GM23338 (cell line): Measurements from ENCODE around the gene FBXW11.

Experiments used
- CREB1 ChIP-seq: fragments of 250-450 bp; sonication (Bioruptor Pico); IDR thresholded peaks from 2 replicates; pipeline ENCODE4 v1.5.0; 2020; ENCODE audit warnings: low read depth, mild to moderate bottlenecking, moderate library complexity
- EZH2 ChIP-seq: fragments of 200-600 bp; sonication (generic); IDR thresholded peaks from one replicate; pipeline ENCODE4 v1.8.0; 2017; ENCODE audit warnings: antibody characterized with exemption, mild to moderate bottlenecking, low read depth; ENCODE audit not compliant: unreplicated experiment
- EZH2phosphoT487 ChIP-seq: fragments of 200-600 bp; sonication (generic); IDR thresholded peaks from one replicate; pipeline ENCODE4 v1.8.1; 2018; ENCODE audit warnings: antibody characterized with exemption; ENCODE audit not compliant: unreplicated experiment
- JUNB ChIP-seq: IDR thresholded peaks from one replicate; pipeline ENCODE4 v1.6.1; 2016; ENCODE audit warnings: antibody characterized with exemption; ENCODE audit not compliant: unreplicated experiment
- NANOG ChIP-seq: IDR thresholded peaks from 2 replicates; pipeline ENCODE4 v1.6.1; 2016; ENCODE audit warnings: antibody characterized with exemption, borderline replicate concordance
- POLR2AphosphoS5 ChIP-seq: IDR thresholded peaks from 2 replicates; pipeline ENCODE4 v1.6.1; 2016; ENCODE audit warnings: antibody characterized with exemption, low read depth
- ZNF331 ChIP-seq: fragments of 250-450 bp; sonication (Bioruptor Pico); IDR thresholded peaks from 2 replicates; pipeline ENCODE4 v1.5.0; 2020; ENCODE audit warnings: low read depth, mild to moderate bottlenecking, moderate library complexity
- TF ChIP-seq, protein P1 (sequence below), 2 experiments: fragments of 200-600 bp in 1 of 2; sonication (generic) in 1 of 2; conservative IDR thresholded peaks; 2 replicates each; pipeline versions ENCODE4 v1.5.1 to v1.6.1; 2016 to 2017; ENCODE audit warnings: antibody characterized with exemption in 2 of 2, low read depth in 2 of 2, mild to moderate bottlenecking in 2 of 2, moderate library complexity in 1 of 2
- TF ChIP-seq, protein P2 (sequence below): IDR thresholded peaks from one replicate; pipeline ENCODE4 v1.6.1; 2018; ENCODE audit warnings: antibody characterized with exemption; ENCODE audit not compliant: unreplicated experiment
- TF ChIP-seq, protein P3 (sequence below): fragments of 250-450 bp; sonication (Bioruptor Pico); IDR thresholded peaks from 2 replicates; pipeline ENCODE4 v1.5.0; 2020; ENCODE audit warnings: mild to moderate bottlenecking, moderate library complexity
- TF ChIP-seq, protein P4 (sequence below): IDR thresholded peaks from 2 replicates; pipeline ENCODE4 v1.6.1; 2016; ENCODE audit warnings: antibody characterized with exemption

DNA sequence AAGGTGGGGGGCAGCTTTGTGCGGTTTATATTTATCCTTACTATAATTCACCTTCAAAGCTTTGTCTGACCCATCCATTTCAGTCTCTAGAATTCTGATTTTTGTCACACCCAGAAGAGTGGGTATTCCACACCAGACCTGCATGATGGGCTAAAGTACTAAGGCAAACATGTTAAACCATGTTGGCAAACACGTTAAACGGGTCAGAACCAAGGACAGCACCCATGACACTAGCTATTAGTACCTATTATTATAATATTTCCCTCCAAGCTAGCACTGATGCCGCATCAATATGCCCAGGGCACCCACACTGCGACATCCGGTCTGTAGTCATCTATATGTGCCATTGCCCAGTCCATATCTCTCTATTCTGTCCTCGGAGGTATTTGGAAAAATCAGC, 104.7 kb downstream of the FBXW11 start:
- TF ChIP-seq, protein P1, sequence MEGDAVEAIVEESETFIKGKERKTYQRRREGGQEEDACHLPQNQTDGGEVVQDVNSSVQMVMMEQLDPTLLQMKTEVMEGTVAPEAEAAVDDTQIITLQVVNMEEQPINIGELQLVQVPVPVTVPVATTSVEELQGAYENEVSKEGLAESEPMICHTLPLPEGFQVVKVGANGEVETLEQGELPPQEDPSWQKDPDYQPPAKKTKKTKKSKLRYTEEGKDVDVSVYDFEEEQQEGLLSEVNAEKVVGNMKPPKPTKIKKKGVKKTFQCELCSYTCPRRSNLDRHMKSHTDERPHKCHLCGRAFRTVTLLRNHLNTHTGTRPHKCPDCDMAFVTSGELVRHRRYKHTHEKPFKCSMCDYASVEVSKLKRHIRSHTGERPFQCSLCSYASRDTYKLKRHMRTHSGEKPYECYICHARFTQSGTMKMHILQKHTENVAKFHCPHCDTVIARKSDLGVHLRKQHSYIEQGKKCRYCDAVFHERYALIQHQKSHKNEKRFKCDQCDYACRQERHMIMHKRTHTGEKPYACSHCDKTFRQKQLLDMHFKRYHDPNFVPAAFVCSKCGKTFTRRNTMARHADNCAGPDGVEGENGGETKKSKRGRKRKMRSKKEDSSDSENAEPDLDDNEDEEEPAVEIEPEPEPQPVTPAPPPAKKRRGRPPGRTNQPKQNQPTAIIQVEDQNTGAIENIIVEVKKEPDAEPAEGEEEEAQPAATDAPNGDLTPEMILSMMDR (conservative IDR thresholded peaks at IDR 0.05; ENCODE audit: low read depth in 2 of 2), result no peak
- TF ChIP-seq CREB1 (CRISPR knock-in tag) (no peak), EZH2 (no peak), ZNF331 (no peak), EZH2phosphoT487 (no peak), POLR2AphosphoS5 (no peak), NANOG (no peak), JUNB (no peak)
- TF ChIP-seq, protein P2, sequence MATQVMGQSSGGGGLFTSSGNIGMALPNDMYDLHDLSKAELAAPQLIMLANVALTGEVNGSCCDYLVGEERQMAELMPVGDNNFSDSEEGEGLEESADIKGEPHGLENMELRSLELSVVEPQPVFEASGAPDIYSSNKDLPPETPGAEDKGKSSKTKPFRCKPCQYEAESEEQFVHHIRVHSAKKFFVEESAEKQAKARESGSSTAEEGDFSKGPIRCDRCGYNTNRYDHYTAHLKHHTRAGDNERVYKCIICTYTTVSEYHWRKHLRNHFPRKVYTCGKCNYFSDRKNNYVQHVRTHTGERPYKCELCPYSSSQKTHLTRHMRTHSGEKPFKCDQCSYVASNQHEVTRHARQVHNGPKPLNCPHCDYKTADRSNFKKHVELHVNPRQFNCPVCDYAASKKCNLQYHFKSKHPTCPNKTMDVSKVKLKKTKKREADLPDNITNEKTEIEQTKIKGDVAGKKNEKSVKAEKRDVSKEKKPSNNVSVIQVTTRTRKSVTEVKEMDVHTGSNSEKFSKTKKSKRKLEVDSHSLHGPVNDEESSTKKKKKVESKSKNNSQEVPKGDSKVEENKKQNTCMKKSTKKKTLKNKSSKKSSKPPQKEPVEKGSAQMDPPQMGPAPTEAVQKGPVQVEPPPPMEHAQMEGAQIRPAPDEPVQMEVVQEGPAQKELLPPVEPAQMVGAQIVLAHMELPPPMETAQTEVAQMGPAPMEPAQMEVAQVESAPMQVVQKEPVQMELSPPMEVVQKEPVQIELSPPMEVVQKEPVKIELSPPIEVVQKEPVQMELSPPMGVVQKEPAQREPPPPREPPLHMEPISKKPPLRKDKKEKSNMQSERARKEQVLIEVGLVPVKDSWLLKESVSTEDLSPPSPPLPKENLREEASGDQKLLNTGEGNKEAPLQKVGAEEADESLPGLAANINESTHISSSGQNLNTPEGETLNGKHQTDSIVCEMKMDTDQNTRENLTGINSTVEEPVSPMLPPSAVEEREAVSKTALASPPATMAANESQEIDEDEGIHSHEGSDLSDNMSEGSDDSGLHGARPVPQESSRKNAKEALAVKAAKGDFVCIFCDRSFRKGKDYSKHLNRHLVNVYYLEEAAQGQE, result peak; percentile 63
- TF ChIP-seq, protein P3, sequence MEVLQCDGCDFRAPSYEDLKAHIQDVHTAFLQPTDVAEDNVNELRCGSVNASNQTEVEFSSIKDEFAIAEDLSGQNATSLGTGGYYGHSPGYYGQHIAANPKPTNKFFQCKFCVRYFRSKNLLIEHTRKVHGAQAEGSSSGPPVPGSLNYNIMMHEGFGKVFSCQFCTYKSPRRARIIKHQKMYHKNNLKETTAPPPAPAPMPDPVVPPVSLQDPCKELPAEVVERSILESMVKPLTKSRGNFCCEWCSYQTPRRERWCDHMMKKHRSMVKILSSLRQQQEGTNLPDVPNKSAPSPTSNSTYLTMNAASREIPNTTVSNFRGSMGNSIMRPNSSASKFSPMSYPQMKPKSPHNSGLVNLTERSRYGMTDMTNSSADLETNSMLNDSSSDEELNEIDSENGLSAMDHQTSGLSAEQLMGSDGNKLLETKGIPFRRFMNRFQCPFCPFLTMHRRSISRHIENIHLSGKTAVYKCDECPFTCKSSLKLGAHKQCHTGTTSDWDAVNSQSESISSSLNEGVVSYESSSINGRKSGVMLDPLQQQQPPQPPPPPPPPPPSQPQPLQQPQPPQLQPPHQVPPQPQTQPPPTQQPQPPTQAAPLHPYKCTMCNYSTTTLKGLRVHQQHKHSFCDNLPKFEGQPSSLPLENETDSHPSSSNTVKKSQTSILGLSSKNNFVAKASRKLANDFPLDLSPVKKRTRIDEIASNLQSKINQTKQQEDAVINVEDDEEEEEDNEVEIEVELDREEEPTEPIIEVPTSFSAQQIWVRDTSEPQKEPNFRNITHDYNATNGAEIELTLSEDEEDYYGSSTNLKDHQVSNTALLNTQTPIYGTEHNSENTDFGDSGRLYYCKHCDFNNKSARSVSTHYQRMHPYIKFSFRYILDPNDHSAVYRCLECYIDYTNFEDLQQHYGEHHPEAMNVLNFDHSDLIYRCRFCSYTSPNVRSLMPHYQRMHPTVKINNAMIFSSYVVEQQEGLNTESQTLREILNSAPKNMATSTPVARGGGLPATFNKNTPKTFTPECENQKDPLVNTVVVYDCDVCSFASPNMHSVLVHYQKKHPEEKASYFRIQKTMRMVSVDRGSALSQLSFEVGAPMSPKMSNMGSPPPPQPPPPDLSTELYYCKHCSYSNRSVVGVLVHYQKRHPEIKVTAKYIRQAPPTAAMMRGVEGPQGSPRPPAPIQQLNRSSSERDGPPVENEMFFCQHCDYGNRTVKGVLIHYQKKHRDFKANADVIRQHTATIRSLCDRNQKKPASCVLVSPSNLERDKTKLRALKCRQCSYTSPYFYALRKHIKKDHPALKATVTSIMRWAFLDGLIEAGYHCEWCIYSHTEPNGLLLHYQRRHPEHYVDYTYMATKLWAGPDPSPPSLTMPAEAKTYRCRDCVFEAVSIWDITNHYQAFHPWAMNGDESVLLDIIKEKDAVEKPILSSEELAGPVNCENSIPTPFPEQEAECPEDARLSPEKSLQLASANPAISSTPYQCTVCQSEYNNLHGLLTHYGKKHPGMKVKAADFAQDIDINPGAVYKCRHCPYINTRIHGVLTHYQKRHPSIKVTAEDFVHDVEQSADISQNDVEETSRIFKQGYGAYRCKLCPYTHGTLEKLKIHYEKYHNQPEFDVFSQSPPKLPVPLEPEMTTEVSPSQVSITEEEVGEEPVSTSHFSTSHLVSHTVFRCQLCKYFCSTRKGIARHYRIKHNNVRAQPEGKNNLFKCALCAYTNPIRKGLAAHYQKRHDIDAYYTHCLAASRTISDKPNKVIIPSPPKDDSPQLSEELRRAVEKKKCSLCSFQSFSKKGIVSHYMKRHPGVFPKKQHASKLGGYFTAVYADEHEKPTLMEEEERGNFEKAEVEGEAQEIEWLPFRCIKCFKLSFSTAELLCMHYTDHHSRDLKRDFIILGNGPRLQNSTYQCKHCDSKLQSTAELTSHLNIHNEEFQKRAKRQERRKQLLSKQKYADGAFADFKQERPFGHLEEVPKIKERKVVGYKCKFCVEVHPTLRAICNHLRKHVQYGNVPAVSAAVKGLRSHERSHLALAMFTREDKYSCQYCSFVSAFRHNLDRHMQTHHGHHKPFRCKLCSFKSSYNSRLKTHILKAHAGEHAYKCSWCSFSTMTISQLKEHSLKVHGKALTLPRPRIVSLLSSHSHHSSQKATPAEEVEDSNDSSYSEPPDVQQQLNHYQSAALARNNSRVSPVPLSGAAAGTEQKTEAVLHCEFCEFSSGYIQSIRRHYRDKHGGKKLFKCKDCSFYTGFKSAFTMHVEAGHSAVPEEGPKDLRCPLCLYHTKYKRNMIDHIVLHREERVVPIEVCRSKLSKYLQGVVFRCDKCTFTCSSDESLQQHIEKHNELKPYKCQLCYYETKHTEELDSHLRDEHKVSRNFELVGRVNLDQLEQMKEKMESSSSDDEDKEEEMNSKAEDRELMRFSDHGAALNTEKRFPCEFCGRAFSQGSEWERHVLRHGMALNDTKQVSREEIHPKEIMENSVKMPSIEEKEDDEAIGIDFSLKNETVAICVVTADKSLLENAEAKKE (CRISPR knock-in tag), result no peak
- TF ChIP-seq, protein P4, sequence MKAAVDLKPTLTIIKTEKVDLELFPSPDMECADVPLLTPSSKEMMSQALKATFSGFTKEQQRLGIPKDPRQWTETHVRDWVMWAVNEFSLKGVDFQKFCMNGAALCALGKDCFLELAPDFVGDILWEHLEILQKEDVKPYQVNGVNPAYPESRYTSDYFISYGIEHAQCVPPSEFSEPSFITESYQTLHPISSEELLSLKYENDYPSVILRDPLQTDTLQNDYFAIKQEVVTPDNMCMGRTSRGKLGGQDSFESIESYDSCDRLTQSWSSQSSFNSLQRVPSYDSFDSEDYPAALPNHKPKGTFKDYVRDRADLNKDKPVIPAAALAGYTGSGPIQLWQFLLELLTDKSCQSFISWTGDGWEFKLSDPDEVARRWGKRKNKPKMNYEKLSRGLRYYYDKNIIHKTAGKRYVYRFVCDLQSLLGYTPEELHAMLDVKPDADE, result no peak
